Immature natural killer cell (primary cell): ENCODE results near the gene STX1A. TPM values are rescaled to one million over a fixed set of nuclear protein-coding genes. Genes with fewer than 3 reads are reported as not detected.
A peak's percentile ranks its signal among the peaks of the same experiment; 100 is the strongest.

ENCODE experiments used
- DNase-seq, 3 donors: peaks; one replicate each; pipeline ENCODE4 v3.0.0; 2022; ENCODE audit warnings: mixed read lengths in 1 of 3
- H3K27ac Mint-ChIP-seq, 6 donors: one replicate each; pipeline ENCODE4 v1.8.0; 2020; ENCODE audit warnings: mixed read lengths in 6 of 6, mild to moderate bottlenecking in 5 of 6, inconsistent platforms in 4 of 6, moderate library complexity in 3 of 6
- H3K27me3 Mint-ChIP-seq, 3 donors: one replicate each; pipeline ENCODE4 v1.8.0; 2020 to 2021; ENCODE audit warnings: low read depth in 3 of 3, mild to moderate bottlenecking in 3 of 3, mixed read lengths in 3 of 3, moderate library complexity in 3 of 3, inconsistent platforms in 1 of 3
- H3K36me3 Mint-ChIP-seq, 3 donors: one replicate each; pipeline ENCODE4 v1.8.0; 2020; ENCODE audit warnings: mixed read lengths in 3 of 3, inconsistent platforms in 2 of 3, mild to moderate bottlenecking in 2 of 3
- H3K4me1 Mint-ChIP-seq, 2 donors: one replicate each; pipeline ENCODE4 v1.8.0; 2020; ENCODE audit warnings: inconsistent platforms in 2 of 2, mild to moderate bottlenecking in 2 of 2, mixed read lengths in 2 of 2, moderate library complexity in 1 of 2
- H3K4me3 Mint-ChIP-seq, 5 donors: one replicate each; pipeline ENCODE4 v1.8.0; 2020; ENCODE audit warnings: mild to moderate bottlenecking in 5 of 5, mixed read lengths in 5 of 5, inconsistent platforms in 3 of 5, moderate library complexity in 3 of 5
- H3K9me3 Mint-ChIP-seq, 6 donors: one replicate each; pipeline ENCODE4 v1.8.0; 2020; ENCODE audit warnings: mild to moderate bottlenecking in 6 of 6, mixed read lengths in 6 of 6, inconsistent platforms in 4 of 6, moderate library complexity in 3 of 6
- polyA plus RNA-seq, 3 donors: library from polyadenylated mRNA; unstranded; fragments of 300-500 nt; fragmentation: Illumina TruSeq; gene quantifications; one replicate each; pipeline ENCODE4 v1.2.3, GENCODE V29; 2021

STX1A gene
- polyA plus RNA-seq, 3 donors from 2014 or later: 2.1 to 5.3 (median 4.0) TPM

- no peaks in the 10 kb centered on the region for H3K9me3 Mint-ChIP-seq
- H3K4me3 Mint-ChIP-seq: no peak overlapping the region
- peaks cover 0 to 4% (median 0%) of the 10 kb centered on the region in 3 donors for H3K36me3 Mint-ChIP-seq
- peaks cover 14 to 20% of the 10 kb centered on the region in 2 donors for H3K4me1 Mint-ChIP-seq
- no peak for DNase-seq
- H3K27me3 Mint-ChIP-seq: peaks cover 0 to 2% (median under 1%) of the 10 kb centered on the region in 3 donors
- H3K27ac Mint-ChIP-seq: no peak overlapping the region
Measured at GRCh38 chr7:73712773-73713172, 6.7 kb downstream of the STX1A start.

GRCh38 chr7:73708961-73709549 lies 10.4 kb downstream of the STX1A start:
- no peak overlapping the region for H3K4me3 Mint-ChIP-seq
- H3K27ac Mint-ChIP-seq: no peak overlapping the region
- DNase-seq: no peak
- H3K9me3 Mint-ChIP-seq: no peaks in the 10 kb centered on the region
- H3K36me3 Mint-ChIP-seq: no peaks in the 10 kb centered on the region
- H3K4me1 Mint-ChIP-seq: peaks cover 2 to 6% of the 10 kb centered on the region in 2 donors
- H3K27me3 Mint-ChIP-seq: peaks cover 0 to 2% (median 0%) of the 10 kb centered on the region in 3 donors

GRCh38 chr7:73707045-73707631 lies 12.3 kb downstream of the STX1A start:
- Mint-ChIP-seq H3K36me3 (peaks cover 0 to 3% (median 0%) of the 10 kb centered on the region in 3 donors), H3K27ac (no peak overlapping the region), H3K4me1 (no peaks in the 10 kb centered on the region), H3K27me3 (peaks cover 0 to 4% (median 0%) of the 10 kb centered on the region in 3 donors), H3K4me3 (no peak overlapping the region), H3K9me3 (no peaks in the 10 kb centered on the region)
- no peak for DNase-seq

DNA sequence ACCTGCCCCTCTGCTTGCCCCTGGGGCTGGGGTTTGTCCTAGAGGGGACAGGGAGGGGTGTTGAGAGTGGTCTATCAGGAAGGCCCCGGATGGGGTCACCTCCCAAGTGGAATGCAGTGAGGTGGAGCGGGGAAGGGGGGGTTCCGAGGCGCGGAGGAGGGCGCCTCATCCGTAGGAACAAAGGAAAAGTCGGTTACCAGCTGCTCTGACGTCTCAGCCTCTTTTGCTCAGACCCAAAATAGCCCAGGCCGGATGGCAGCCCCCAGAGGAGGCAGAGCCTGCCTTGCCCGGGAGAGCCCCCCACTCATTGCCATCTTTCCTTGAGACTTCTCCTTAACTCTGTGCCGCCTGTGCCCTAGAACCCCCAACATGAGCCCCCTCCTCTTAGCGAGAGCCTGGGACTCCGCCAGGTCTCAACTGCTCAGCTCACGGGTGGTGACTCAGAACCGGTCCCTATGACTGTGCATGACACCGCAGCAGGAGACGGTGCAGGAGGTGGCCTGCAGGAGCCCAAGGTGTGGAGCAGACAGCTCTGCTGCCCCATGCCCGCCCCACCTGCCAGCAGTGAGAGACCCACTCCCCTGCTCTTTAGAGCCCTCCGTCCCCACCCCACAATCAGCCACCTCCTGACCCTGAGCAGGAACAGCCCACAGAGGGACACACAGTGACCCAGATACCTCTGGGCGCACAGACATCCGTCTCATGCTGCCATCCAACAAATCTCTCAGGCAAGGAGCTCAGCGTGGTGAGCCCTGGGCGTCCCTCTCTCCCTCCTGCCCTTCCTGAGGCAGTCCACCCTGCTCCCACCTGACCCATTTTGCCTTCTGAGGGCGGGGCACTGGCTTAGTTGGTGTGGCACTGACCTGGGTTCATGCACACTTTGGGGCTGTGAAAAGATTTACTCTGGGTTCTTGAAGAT lies 13.1 kb downstream of the STX1A start:
- no peaks in the 10 kb centered on the region for H3K9me3 Mint-ChIP-seq
- peaks cover 3 to 10% (median 5%) of the 10 kb centered on the region in 3 donors for H3K36me3 Mint-ChIP-seq
- no peaks in the 10 kb centered on the region for H3K4me1 Mint-ChIP-seq
- no peak for DNase-seq
- no peak overlapping the region for H3K4me3 Mint-ChIP-seq
- H3K27ac Mint-ChIP-seq: no peak overlapping the region
- peaks cover 0 to 4% (median 0%) of the 10 kb centered on the region in 3 donors for H3K27me3 Mint-ChIP-seq

GRCh38 chr7:73705551-73705920 lies 13.9 kb downstream of the STX1A start:
- Mint-ChIP-seq H3K27ac (no peak overlapping the region), H3K9me3 (no peaks in the 10 kb centered on the region), H3K4me3 (no peak overlapping the region), H3K27me3 (peaks cover 0 to 5% (median 0%) of the 10 kb centered on the region in 3 donors), H3K4me1 (no peaks in the 10 kb centered on the region), H3K36me3 (peaks cover 3 to 10% (median 5%) of the 10 kb centered on the region in 3 donors)
- DNase-seq: no peak

- H3K36me3 Mint-ChIP-seq: peaks cover 3 to 10% (median 5%) of the 10 kb centered on the region in 3 donors
- no peak overlapping the region for H3K27ac Mint-ChIP-seq
- no peak overlapping the region for H3K4me3 Mint-ChIP-seq
- no peaks in the 10 kb centered on the region for H3K9me3 Mint-ChIP-seq
- H3K27me3 Mint-ChIP-seq: peaks cover 0 to 5% (median 0%) of the 10 kb centered on the region in 3 donors
- no peaks in the 10 kb centered on the region for H3K4me1 Mint-ChIP-seq
- DNase-seq: no peak
Measured at GRCh38 chr7:73704640-73705550, 14.6 kb downstream of the STX1A start.

DNA sequence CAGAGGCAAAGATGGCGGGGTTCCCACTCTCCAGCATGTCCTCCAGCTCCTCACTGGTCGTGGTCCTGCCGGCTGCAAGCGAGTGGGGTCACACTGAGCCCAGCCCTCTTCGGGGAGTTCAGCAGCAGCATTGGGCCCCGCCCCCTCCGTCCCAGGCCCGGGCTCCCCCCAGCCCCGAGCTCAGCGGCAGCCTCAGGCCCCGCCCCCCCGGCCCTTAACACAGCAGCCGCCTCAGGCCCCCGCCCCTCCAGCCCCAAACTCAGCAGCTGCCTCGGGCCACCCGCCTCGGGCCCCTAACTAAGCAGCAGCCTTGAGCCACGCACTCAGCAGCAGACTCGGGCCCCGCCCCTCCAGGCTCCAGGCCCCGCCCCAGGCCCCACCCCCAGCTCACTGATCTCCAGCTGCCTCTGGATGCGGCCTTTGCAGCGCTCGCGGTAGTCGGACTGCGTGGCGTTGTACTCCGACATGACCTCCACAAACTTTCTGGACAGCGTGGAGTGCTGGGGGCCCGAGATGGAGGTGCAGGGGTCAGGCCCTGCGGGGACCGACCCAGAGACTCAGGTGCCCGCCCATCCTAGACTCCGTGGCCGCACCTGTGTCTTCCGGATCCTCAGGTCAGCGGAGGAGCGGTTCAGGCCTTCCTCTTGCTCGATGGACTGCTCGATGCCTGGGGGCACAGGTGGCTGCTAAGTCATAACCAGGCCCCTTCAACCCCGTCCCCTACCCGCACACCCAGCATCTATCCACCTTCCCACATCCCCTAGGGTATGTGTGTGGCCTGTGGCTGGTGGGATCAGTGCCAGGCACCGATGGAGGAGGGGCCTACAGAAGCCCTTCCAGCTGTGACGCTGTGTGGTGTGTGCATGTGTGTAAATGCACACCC lies 15.5 kb downstream of the STX1A start:
- H3K4me1 Mint-ChIP-seq: no peaks in the 10 kb centered on the region
- H3K9me3 Mint-ChIP-seq: no peaks in the 10 kb centered on the region
- no peak for DNase-seq
- H3K4me3 Mint-ChIP-seq: peak overlapping the region in 1 of 5 donors; percentile 33
- no peak overlapping the region for H3K27ac Mint-ChIP-seq
- peaks cover 3 to 10% (median 5%) of the 10 kb centered on the region in 3 donors for H3K36me3 Mint-ChIP-seq
- H3K27me3 Mint-ChIP-seq: peaks cover 0 to 4% (median 0%) of the 10 kb centered on the region in 3 donors

GRCh38 chr7:73703225-73703624 lies 16.2 kb downstream of the STX1A start:
- Mint-ChIP-seq H3K27ac (no peak overlapping the region), H3K36me3 (peaks cover 5 to 16% (median 7%) of the 10 kb centered on the region in 3 donors), H3K4me1 (no peaks in the 10 kb centered on the region), H3K4me3 (peak overlapping the region in 1 of 5 donors; percentile 33), H3K27me3 (peaks cover 0 to 4% (median 0%) of the 10 kb centered on the region in 3 donors), H3K9me3 (no peaks in the 10 kb centered on the region)
- DNase-seq: no peak

- H3K4me3 Mint-ChIP-seq: no peak overlapping the region
- no peaks in the 10 kb centered on the region for H3K9me3 Mint-ChIP-seq
- H3K27ac Mint-ChIP-seq: no peak overlapping the region
- H3K27me3 Mint-ChIP-seq: peaks cover 0 to 4% (median 0%) of the 10 kb centered on the region in 3 donors
- no peaks in the 10 kb centered on the region for H3K4me1 Mint-ChIP-seq
- no peak for DNase-seq
- H3K36me3 Mint-ChIP-seq: peaks cover 5 to 17% (median 7%) of the 10 kb centered on the region in 3 donors
Measured at GRCh38 chr7:73702665-73703064, 16.8 kb downstream of the STX1A start.

GRCh38 chr7:73702226-73702625 lies 17.2 kb downstream of the STX1A start:
- Mint-ChIP-seq H3K4me1 (no peaks in the 10 kb centered on the region), H3K9me3 (no peaks in the 10 kb centered on the region), H3K27ac (peak overlapping the region in 2 of 6 donors; percentile 24 to 32), H3K36me3 (peaks cover 5 to 21% (median 7%) of the 10 kb centered on the region in 3 donors), H3K27me3 (peaks cover 0 to 4% (median 0%) of the 10 kb centered on the region in 3 donors), H3K4me3 (no peak overlapping the region)
- no peak for DNase-seq

DNA sequence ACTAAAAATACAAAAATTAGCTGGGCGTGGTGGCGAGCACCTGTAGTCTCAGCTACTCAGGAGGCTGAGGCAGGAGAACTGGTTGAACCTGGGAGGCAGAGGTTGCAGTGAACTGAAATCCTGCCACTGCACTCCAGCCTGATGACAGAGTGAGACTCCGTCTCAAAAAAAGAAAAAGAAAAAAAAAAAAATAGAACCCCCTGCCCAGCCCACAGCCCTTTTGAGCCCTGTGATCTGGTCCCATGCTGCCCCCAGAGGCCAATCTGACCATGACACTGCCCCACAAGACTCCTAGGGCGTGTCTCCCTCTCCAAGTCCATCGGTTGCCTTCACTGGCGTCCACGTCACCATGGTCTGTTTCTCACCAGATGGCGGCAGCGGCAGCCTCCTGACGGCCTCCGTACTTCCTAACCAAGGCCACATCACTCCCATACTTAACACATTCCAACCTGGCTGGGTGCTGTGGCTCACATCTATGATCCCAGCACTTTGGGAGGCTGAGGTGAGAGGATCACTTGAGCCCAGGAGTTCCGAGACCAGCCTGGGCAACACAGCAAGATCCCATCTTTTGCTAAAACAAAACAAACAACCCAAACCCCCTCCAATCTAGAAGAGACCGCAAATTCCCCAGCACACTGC lies 18.0 kb downstream of the STX1A start:
- Mint-ChIP-seq H3K27me3 (peaks cover 0 to 4% (median 0%) of the 10 kb centered on the region in 3 donors), H3K4me3 (no peak overlapping the region), H3K9me3 (no peaks in the 10 kb centered on the region), H3K4me1 (no peaks in the 10 kb centered on the region), H3K27ac (peak overlapping the region in 4 of 6 donors; percentile 4 to 49 (median 38)), H3K36me3 (peaks cover 5 to 28% (median 7%) of the 10 kb centered on the region in 3 donors)
- no peak for DNase-seq

- no peak overlapping the region for H3K4me3 Mint-ChIP-seq
- no peak overlapping the region for H3K27ac Mint-ChIP-seq
- H3K9me3 Mint-ChIP-seq: no peaks in the 10 kb centered on the region
- no peak for DNase-seq
- H3K27me3 Mint-ChIP-seq: peaks cover 0 to 4% (median 0%) of the 10 kb centered on the region in 3 donors
- H3K36me3 Mint-ChIP-seq: peaks cover 7 to 34% (median 10%) of the 10 kb centered on the region in 3 donors
- no peaks in the 10 kb centered on the region for H3K4me1 Mint-ChIP-seq
Measured at GRCh38 chr7:73700581-73701134, 18.8 kb downstream of the STX1A start.
